Vagina (tissue), 2 donors: ENCODE measurements around the gene PRKAB2.

Experiments
- POLR2AphosphoS5 ChIP-seq, 2 donors: sonication (generic); formaldehyde crosslinking; IDR thresholded peaks; one replicate each; pipeline ENCODE4 v1.9.0; 2017; ENCODE audit warnings: antibody characterized with exemption in 2 of 2, mild to moderate bottlenecking in 2 of 2, low read depth in 1 of 2; ENCODE audit not compliant: insufficient read depth in 1 of 2
- TF ChIP-seq, protein P1 (sequence below), 3 experiments: fragments of 450-650 bp in 2 of 3; fragments of 200-600 bp in 1 of 3; sonication (generic) in 1 of 3; IDR thresholded peaks; one replicate each; pipeline ENCODE4 v1.5.1; 2017 to 2019; ENCODE audit warnings: antibody characterized with exemption in 3 of 3, mild to moderate bottlenecking in 2 of 3, moderate library complexity in 2 of 3

DNA sequence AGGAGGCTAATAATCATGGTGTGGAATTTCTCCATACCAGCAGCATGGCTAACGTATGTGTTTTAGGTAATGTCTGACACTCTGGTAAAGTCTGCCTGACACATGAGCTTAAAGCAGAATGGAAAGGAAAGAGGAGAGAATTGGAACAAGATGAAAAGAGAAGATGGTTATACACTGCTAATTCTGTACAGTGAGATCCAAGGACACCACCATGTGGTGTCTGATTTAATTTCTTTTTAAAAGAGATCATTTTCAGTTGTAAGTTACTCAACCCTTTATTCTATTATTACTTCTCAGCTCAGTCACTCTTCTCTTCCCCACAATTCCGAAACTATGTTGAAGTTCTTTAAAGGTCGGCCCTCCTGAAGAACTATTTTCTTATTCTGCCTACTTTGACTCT lies 15.6 kb downstream of the PRKAB2 start:
- TF ChIP-seq, protein P1, sequence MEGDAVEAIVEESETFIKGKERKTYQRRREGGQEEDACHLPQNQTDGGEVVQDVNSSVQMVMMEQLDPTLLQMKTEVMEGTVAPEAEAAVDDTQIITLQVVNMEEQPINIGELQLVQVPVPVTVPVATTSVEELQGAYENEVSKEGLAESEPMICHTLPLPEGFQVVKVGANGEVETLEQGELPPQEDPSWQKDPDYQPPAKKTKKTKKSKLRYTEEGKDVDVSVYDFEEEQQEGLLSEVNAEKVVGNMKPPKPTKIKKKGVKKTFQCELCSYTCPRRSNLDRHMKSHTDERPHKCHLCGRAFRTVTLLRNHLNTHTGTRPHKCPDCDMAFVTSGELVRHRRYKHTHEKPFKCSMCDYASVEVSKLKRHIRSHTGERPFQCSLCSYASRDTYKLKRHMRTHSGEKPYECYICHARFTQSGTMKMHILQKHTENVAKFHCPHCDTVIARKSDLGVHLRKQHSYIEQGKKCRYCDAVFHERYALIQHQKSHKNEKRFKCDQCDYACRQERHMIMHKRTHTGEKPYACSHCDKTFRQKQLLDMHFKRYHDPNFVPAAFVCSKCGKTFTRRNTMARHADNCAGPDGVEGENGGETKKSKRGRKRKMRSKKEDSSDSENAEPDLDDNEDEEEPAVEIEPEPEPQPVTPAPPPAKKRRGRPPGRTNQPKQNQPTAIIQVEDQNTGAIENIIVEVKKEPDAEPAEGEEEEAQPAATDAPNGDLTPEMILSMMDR (IDR thresholded peaks at IDR 0.05), result no peak
- TF ChIP-seq POLR2AphosphoS5 (IDR thresholded peaks at IDR 0.05; ENCODE audit: insufficient read depth in 1 of 2, low read depth in 1 of 2), result no peak
